Raji (cell line): ENCODE results near the gene PEAK1.

Source experiments
- POLR2A ChIP-seq: IDR thresholded peaks from 2 replicates; pipeline ENCODE4 v1.6.1; 2011; ENCODE audit warnings: low read depth, low read length, control low read depth; ENCODE audit not compliant: insufficient read depth

PEAK1 gene

GRCh38 chr15:77311618-77312398 lies 108.1 kb downstream of the PEAK1 start:
- no peak for TF ChIP-seq POLR2A

GRCh38 chr15:77311020-77311419 lies 108.9 kb downstream of the PEAK1 start:
- TF ChIP-seq POLR2A = no peak

- TF ChIP-seq POLR2A = no peak
Observed at GRCh38 chr15:77309392-77309791, 110.5 kb downstream of the PEAK1 start.

- no peak for TF ChIP-seq POLR2A
Observed at GRCh38 chr15:77305953-77306352, 114.0 kb downstream of the PEAK1 start.

- no peak for TF ChIP-seq POLR2A
Observed at GRCh38 chr15:77296773-77297337, 123.0 kb downstream of the PEAK1 start.

GRCh38 chr15:77295446-77295845 lies 124.5 kb downstream of the PEAK1 start:
- no peak for TF ChIP-seq POLR2A

GRCh38 chr15:77292969-77293558 lies 126.8 kb downstream of the PEAK1 start:
- TF ChIP-seq POLR2A = no peak

- no peak for TF ChIP-seq POLR2A
Observed at GRCh38 chr15:77291107-77291506, 128.8 kb downstream of the PEAK1 start.

- TF ChIP-seq POLR2A = no peak
Observed at GRCh38 chr15:77287385-77287784, 132.5 kb downstream of the PEAK1 start.

- no peak for TF ChIP-seq POLR2A
Observed at GRCh38 chr15:77285057-77285997, 134.6 kb downstream of the PEAK1 start.

GRCh38 chr15:77282333-77282732 lies 137.6 kb downstream of the PEAK1 start:
- TF ChIP-seq POLR2A = no peak

- TF ChIP-seq POLR2A = no peak
Observed at GRCh38 chr15:77276943-77277342, 143.0 kb downstream of the PEAK1 start.

- no peak for TF ChIP-seq POLR2A
Observed at GRCh38 chr15:77276096-77276495, 143.8 kb downstream of the PEAK1 start.

GRCh38 chr15:77266708-77267386 lies 153.1 kb downstream of the PEAK1 start:
- no peak for TF ChIP-seq POLR2A

- no peak for TF ChIP-seq POLR2A
Observed at GRCh38 chr15:77255385-77255784, 164.5 kb downstream of the PEAK1 start.
